HG03095 (cell line): ENCODE results near the gene KBTBD13.

Experiments
- ATAC-seq: cut with Tn5 transposase; IDR thresholded peaks from one replicate; pipeline ENCODE4 v1.9.1; 2021; ENCODE audit warnings: moderate library complexity; ENCODE audit not compliant: unreplicated experiment

KBTBD13 gene

GRCh38 chr15:65051266-65051665, 25.3 kb upstream of the KBTBD13 start:
- ATAC-seq = no peak

GRCh38 chr15:65052956-65053355, 23.6 kb upstream of the KBTBD13 start:
- no peak for ATAC-seq

- no peak for ATAC-seq
These were observed 22.0 kb upstream of the KBTBD13 start for GRCh38 chr15:65054333-65055200.

GRCh38 chr15:65055201-65055870, 21.2 kb upstream of the KBTBD13 start:
- no peak for ATAC-seq

GRCh38 chr15:65056106-65056505, 20.4 kb upstream of the KBTBD13 start:
- ATAC-seq = no peak

GRCh38 chr15:65056868-65057548, 19.5 kb upstream of the KBTBD13 start:
- no peak for ATAC-seq

- ATAC-seq = no peak
These were observed 19.0 kb upstream of the KBTBD13 start for GRCh38 chr15:65057549-65057940.

- ATAC-seq = no peak
These were observed 17.9 kb upstream of the KBTBD13 start for GRCh38 chr15:65058394-65059368.

GRCh38 chr15:65059369-65059750, 17.2 kb upstream of the KBTBD13 start:
- ATAC-seq = no peak

GRCh38 chr15:65059931-65060596, 16.5 kb upstream of the KBTBD13 start:
- ATAC-seq = no peak

GRCh38 chr15:65060641-65061397, 15.7 kb upstream of the KBTBD13 start:
- no peak for ATAC-seq

GRCh38 chr15:65062061-65062460, 14.5 kb upstream of the KBTBD13 start:
- no peak for ATAC-seq

- no peak for ATAC-seq
These were observed 13.8 kb upstream of the KBTBD13 start for GRCh38 chr15:65062726-65063125.

- no peak for ATAC-seq
These were observed 10.4 kb upstream of the KBTBD13 start for GRCh38 chr15:65066001-65066634.

GRCh38 chr15:65066635-65067316, 9.8 kb upstream of the KBTBD13 start:
- ATAC-seq = no peak

- ATAC-seq = no peak
These were observed 9.3 kb upstream of the KBTBD13 start for GRCh38 chr15:65067317-65067644.

- ATAC-seq = no peak
These were observed 8.7 kb upstream of the KBTBD13 start, which contains the start of gene RASL12 for GRCh38 chr15:65067645-65068402. Gene RASL12 (minus strand): TSS chr15:65067991. CDS start chr15:65067835, 156 bp downstream.

- no peak for ATAC-seq
These were observed 8.2 kb upstream of the KBTBD13 start for GRCh38 chr15:65068403-65068788.
